Measurements from ENCODE around the gene NEK11.

The NEK11 gene

GRCh38 chr3:131036200-131036816 lies 9.6 kb downstream of the NEK11 start:
- in situ Hi-C loops (cut with MboI; ENCODE audit: low pct_unique_long_range_greater_than_20kb, low sequenced_read_pairs) = loop anchor here (25.0 kb wide), 1 partner anchor 976 kb away; no protein-coding TSS in a partner anchor
- no peak for DNase-seq

DNA sequence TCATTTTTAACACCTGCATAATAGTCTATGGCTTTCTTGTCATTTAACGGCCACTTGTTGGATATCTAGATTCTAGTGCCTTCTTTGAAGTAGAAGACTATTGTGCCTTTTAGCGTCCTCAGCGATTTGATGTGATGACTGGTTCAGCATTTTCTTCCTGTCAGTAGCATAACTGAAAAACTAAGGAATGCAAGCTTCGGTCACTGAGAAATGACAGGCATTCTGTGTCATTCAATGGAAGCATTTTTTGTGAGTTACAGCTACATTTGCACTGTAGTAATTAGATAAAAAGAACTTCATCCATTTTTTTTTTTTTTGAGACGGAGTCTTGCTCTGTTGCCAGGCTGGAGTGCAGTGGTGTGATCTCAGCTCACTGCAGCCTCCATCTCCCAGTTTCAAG lies 10.3 kb downstream of the NEK11 start:
- no peak for DNase-seq
- in situ Hi-C loops (cut with MboI; ENCODE audit: low pct_unique_long_range_greater_than_20kb, low sequenced_read_pairs) = loop anchor here (25.0 kb wide), 1 partner anchor 975 kb away; no protein-coding TSS in a partner anchor

DNA sequence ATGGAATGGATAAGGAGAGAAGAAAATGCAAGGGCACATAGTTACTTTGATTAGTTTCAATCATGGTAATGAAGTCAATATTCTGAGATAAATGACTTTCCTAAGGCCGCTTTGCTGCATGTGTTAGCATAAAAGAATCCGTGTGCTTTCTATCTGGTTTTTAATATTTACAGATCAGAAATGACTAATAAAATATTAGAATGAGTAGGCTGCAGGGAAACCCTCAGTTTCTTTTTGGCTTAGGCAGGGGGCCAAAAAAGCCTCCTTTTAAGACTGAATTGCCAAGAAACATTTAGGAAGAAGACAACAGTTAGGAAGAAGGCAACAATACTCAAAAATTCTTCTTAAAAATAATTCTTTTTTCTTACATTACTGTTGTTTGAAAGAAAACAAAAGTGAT lies 11.6 kb downstream of the NEK11 start:
- in situ Hi-C loops (cut with MboI; ENCODE audit: low pct_unique_long_range_greater_than_20kb, low sequenced_read_pairs) = loop anchor here (25.0 kb wide), 1 partner anchor 974 kb away; no protein-coding TSS in a partner anchor
- no peak for DNase-seq

GRCh38 chr3:131042271-131042985 lies 15.8 kb downstream of the NEK11 start:
- in situ Hi-C loops (cut with MboI; ENCODE audit: low pct_unique_long_range_greater_than_20kb, low sequenced_read_pairs) = loop anchor here (25.0 kb wide), 1 partner anchor 970 kb away; no protein-coding TSS in a partner anchor
- DNase-seq = peak; percentile 50

DNA sequence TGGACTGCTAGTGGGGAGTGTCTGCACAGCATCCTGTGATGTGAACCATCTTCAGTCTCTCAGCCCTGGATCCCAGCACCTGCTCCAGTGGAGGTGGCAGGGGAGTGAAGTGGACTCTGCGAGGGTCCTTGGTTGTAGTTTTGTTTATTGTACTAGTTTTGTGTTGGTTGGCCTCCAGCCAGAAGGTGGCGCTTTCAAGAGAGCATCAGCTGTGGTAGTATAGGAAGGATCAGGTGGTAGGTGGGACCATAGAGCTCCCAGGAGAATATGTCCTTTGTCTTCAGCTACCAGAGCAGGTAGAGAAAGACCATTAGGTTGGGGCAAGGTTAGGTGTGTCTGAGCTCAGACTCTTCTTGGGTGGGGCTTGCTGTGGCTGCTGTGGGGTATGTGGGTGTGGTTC lies 20.9 kb downstream of the NEK11 start:
- in situ Hi-C loops (cut with MboI; ENCODE audit: low pct_unique_long_range_greater_than_20kb, low sequenced_read_pairs) = loop anchor here (25.0 kb wide), 1 partner anchor 965 kb away; no protein-coding TSS in a partner anchor
- no peak for DNase-seq

DNA sequence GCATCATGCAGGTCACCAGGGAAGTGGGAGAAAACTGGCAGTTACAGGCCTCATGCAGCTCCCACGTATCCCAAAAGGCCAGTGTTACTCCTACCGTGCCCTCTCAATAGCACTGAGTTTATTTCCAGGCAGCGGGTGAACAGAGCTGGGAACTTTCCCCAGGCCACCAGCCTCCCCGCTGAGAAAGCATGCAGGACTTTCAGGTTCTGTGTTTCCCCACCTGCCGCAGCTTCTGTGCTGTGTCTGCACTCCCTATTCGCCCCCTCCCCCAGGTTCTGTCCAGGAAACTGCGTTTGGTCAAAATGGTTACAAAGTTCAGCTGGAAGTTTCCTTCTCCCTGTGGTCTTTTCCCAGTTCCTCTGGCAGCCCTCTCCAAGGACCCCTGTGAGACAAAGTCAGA lies 21.4 kb downstream of the NEK11 start:
- DNase-seq = no peak
- in situ Hi-C loops (cut with MboI; ENCODE audit: low pct_unique_long_range_greater_than_20kb, low sequenced_read_pairs) = loop anchor here (25.0 kb wide), 1 partner anchor 964 kb away; no protein-coding TSS in a partner anchor

GRCh38 chr3:131050001-131050400 lies 23.3 kb downstream of the NEK11 start:
- in situ Hi-C loops (cut with MboI; ENCODE audit: low pct_unique_long_range_greater_than_20kb, low sequenced_read_pairs) = no loop called here
- no peak for DNase-seq

DNA sequence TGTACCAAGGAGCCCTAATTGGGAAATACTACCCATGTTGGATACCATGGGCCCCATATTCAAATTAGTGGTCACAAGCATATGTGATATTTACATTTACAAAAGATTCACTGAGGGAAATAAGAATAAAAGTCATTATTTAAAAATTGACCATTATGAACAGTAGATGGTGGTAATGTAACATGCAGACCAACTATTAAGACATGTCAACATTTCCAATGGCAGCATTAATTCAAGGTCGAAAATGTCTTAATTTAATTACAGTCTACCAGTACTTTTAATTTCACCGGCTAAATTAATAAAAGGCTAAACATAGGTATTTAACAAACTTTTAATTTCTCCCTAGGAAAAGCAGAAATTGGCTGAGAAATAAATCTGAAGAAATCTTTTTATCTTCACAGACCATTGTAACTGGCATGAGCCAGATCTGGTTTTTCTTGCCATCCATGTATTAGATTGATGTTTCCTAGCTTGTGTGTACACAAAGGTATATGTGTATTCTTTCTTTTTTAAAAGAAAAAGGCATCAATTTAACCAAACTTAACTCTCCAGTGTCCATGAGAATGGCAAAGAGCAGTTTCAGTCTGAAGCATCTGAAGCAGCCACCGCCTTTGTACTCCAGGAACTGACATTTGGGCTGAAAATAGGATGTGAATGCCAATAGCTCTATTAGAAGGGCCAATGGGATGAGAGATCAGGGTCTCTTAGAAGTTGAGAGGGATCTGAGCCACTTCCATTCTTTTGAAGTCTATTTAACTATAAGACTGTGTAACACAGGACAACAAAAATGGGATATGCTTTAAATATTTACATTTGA lies 26.6 kb downstream of the NEK11 start:
- in situ Hi-C loops (cut with MboI; ENCODE audit: low pct_unique_long_range_greater_than_20kb, low sequenced_read_pairs) = no loop called here
- peak; percentile 34 for DNase-seq

DNA sequence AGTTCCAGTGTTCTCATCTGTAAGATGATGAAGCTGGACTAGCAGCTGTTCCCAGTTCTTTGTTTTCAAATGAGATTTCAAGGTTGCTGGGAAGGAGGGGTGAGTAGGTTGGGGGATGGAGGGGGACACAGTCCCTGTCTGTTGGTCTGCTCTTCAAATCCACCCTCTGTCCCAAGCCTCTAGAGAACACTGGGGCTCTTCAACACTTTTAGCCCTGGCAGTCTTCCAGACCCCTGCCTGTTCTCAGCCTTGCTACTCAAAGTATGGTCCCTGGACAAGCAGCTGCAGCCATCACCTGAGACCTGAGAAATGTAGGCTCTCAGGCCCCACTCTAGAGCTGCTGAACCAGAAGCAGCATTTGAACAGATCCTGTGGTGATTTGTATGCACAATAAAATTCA lies 41.3 kb downstream of the NEK11 start:
- in situ Hi-C loops (cut with MboI; ENCODE audit: low pct_unique_long_range_greater_than_20kb, low sequenced_read_pairs) = no loop called here
- no peak for DNase-seq

DNA sequence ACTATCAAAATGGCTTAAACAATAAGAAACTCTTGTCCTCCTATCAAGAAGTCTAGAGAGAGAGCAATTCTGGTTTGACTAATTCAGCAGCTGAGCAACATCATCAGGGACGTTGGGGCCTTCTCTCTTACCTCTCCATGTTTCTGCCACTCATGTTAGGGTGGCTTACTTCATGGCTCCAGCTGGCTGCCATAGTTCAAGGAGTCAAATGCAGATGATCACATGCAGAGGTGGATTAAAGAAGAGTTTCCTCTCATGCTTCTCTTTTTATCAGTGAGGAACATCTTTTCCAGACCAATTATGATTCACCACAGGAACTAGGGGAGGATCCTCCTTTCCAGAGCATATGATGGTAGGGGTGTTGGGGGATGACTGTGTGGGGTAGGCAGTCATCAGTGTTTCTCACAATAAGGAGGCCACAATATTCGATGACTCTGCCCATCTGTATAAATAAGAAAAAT lies 45.5 kb downstream of the NEK11 start:
- in situ Hi-C loops (cut with MboI; ENCODE audit: low pct_unique_long_range_greater_than_20kb, low sequenced_read_pairs) = no loop called here

GRCh38 chr3:131072845-131073244 lies 46.2 kb downstream of the NEK11 start:
- no peak for DNase-seq
- in situ Hi-C loops (cut with MboI; ENCODE audit: low pct_unique_long_range_greater_than_20kb, low sequenced_read_pairs) = no loop called here

More for the DNA sequence above, 45.5 kb downstream of the NEK11 start:
- DNase-seq = peak; percentile 97

DNA sequence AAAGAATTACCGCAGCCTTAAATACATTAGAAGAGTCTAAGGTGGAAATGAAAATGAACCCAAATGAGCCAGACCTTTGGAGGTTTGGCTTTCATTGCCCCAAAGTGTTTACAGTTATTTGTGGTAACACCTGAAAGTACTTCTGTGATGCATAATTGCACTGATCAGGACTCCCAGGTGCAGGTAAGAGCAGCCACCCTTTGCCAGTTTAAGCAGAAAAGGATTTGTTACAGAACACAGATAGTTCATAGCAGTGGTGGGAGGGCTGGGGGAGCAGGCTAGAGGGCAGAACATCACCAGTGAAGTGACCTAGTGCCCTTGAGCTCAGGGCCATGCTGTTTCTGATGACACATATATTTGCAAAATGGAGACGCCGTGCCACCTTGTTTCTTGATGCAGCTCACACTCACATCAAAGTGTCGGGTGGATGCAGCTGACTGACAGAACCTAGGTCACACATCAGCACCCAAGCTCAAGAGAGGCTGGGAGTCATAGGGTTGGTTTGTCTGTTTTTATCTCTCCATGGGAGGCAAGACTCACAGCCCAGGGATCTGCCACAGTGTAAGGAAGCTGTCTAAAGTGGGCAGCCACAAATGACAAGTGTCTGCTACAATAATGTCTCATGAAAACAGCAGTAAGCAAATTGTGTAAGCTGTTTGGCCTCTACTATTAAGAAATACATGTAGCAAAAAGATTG lies 49.1 kb downstream of the NEK11 start:
- DNase-seq = peak; percentile 27
- in situ Hi-C loops (cut with MboI; ENCODE audit: low pct_unique_long_range_greater_than_20kb, low sequenced_read_pairs) = no loop called here

DNA sequence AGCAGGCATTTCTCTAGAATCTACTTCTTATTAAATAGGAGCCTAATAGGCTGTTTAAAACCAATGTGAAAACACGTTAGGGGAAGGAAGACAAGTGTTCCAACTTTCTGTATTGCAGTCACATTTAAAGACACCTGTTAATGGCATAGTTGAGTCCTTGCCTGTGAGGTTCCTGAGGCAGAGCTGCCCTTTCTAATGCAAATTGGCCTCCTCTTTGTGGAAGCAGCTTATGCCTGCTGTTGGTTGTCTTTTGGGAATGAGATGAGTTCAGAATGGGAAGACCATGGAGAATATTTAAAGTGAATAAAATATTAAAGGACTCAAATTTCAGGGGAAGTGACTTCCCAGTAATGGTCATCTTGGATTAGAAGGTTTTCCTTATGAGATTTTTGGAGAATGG lies 51.2 kb downstream of the NEK11 start:
- DNase-seq = no peak

DNA sequence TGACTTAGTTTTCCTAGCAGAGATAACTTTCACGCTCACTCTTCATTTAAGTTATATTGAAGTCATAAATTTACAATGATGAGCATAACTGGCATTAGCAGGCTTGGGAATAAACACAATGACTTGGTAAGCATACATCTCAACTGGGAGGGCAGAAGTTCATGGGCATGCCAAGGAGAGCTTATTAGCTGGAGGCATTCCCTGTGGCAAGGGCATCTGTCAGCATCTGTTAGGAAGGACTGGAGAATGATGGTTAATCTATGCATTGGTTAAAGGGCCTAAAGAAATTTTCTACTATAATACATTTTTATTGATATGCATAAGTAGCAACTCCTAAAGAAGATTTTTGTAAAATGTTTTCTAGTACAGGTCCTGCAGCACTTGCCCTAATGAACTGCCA lies 52.4 kb downstream of the NEK11 start:
- no peak for DNase-seq
- in situ Hi-C loops (cut with MboI; ENCODE audit: low pct_unique_long_range_greater_than_20kb, low sequenced_read_pairs) = no loop called here

More for the DNA sequence above, 51.2 kb downstream of the NEK11 start:
- in situ Hi-C loops (cut with MboI; ENCODE audit: low pct_unique_long_range_greater_than_20kb, low sequenced_read_pairs) = no loop called here

DNA sequence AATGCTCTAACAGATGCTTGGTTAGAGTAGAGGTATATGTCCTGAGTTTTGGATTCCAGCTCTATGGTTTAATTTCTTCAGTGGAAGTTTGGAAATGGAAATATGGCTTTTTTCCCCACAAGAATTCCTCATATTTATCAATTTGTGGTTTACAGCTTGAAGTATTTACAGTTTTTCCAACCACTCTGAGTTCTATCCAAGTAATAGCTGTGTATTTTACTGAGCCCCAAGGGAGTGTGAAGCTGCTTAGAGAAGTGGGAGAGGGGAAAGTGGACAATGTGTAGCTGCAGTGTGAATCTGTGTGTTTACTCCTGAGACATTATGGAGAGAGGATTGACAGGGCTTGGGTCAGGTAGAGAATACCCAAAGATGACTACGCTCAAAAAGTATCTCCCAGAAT lies 54.5 kb downstream of the NEK11 start:
- DNase-seq = no peak
- in situ Hi-C loops (cut with MboI; ENCODE audit: low pct_unique_long_range_greater_than_20kb, low sequenced_read_pairs) = no loop called here

DNA sequence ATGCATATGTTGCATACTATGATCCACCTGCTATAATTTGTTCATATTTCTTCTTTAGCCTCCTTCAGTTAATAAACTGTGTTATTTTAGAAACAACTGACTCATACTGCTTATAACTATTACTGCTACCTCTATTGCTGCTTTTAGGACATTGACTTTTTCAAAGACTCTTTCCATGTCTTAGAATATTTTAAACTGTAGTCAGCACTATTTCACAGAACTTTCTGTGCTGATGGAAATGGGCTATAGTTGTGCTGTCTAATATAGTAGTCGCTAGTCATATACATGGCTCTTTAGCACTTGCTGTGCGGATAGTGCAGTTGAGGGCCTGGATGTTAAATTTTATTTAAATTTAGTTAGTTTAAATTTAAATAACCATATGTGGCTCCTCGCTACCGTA lies 55.6 kb downstream of the NEK11 start:
- no peak for DNase-seq

GRCh38 chr3:131082871-131083863 lies 56.5 kb downstream of the NEK11 start:
- no peak for DNase-seq

More for the DNA sequence above, 55.6 kb downstream of the NEK11 start:
- in situ Hi-C loops (cut with MboI; ENCODE audit: low pct_unique_long_range_greater_than_20kb, low sequenced_read_pairs) = no loop called here

GRCh38 chr3:131091768-131092167 lies 65.1 kb downstream of the NEK11 start:
- no peak for DNase-seq
- in situ Hi-C loops (cut with MboI; ENCODE audit: low pct_unique_long_range_greater_than_20kb, low sequenced_read_pairs) = no loop called here

More at GRCh38 chr3:131082871-131083863, 56.5 kb downstream of the NEK11 start:
- in situ Hi-C loops (cut with MboI; ENCODE audit: low pct_unique_long_range_greater_than_20kb, low sequenced_read_pairs) = no loop called here
